ENCODE measurements around the gene SEMA5B.

Gene SEMA5B

DNA sequence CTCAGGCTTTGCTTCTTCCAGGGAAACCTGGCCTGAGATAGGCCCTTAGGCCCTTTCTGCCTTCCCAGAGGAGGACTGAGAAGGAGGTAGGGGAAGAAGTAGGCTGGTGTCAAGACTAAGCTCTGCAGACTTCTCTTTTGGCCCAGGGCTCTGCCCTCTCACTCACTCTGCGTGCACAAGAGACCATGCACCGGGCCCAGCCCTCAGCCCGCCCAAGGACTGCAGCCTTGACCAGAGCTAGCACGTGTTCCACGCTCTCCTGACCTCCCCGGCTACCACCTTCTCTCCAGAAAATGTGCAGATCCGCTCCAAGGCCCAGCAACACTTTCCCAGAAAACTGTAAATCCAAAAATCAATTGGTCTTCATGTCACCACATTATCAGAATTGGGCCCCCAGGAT, 59.8 kb downstream of the SEMA5B start:
- Histone ChIP-seq H3K14ac (ENCODE audit: low read length) (no peak overlapping the region), H2BK12ac (ENCODE audit: low read length) (no peak overlapping the region), H2AFZ (ENCODE audit: low read length) (no peak overlapping the region), H4K8ac (ENCODE audit: low read depth, low read length) (no peak overlapping the region), H3K79me1 (ENCODE audit: low read depth, low read length) (no peaks in the 10 kb centered on the region), H3K4me2 (ENCODE audit: insufficient read depth, low read length, poor library complexity, severe bottlenecking) (no peak overlapping the region), H4K91ac (ENCODE audit: low read depth, low read length, poor library complexity) (no peak overlapping the region), H3K27ac (replicated peaks; ENCODE audit: low read length) (no peak overlapping the region), H2BK15ac (ENCODE audit: low read length) (no peak overlapping the region), H3K9ac (ENCODE audit: low read depth, low read length, poor library complexity) (no peak overlapping the region), H2BK120ac (ENCODE audit: low read depth, low read length) (no peak overlapping the region), H3K4ac (ENCODE audit: low read length) (no peak overlapping the region), H2AK5ac (ENCODE audit: low read depth, low read length) (no peak overlapping the region), H3K18ac (ENCODE audit: low read length) (no peak overlapping the region), H3K4me3 (ENCODE audit: low read length in 2 of 2) (no peak overlapping the region), H3K23ac (ENCODE audit: low read depth, low read length, poor library complexity) (no peak overlapping the region), H2BK5ac (ENCODE audit: low read length) (no peak overlapping the region), H3K36me3 (replicated peaks in 1 of 2; ENCODE audit: control insufficient read depth in 2 of 2, insufficient read depth in 2 of 2, low read length in 2 of 2) (peaks cover 0 to 91% of the 10 kb centered on the region in 2 donors), H3K4me1 (ENCODE audit: control insufficient read depth in 2 of 2, insufficient read depth in 1 of 2, low read depth in 1 of 2, low read length in 2 of 2) (peaks cover 0 to 5% of the 10 kb centered on the region in 2 donors), H3K27me3 (ENCODE audit: control insufficient read depth in 3 of 3, insufficient read depth in 3 of 3, low read depth in 1 of 3, low read length in 3 of 3) (no peaks in the 10 kb centered on the region), H3K9me3 (replicated peaks in 1 of 2; ENCODE audit: control insufficient read depth in 2 of 2, insufficient read depth in 1 of 2, low read depth in 1 of 2, low read length in 2 of 2) (no peaks in the 10 kb centered on the region)
- no peak for DNase-seq (ENCODE audit: low spot score)
- no CpG with 5 or more reads among the region's 7 CpGs for WGBS, 2 donors (ENCODE audit: extremely low coverage in 2 of 2, insufficient read length in 2 of 2, insufficient replicate concordance in 1 of 2)

DNA sequence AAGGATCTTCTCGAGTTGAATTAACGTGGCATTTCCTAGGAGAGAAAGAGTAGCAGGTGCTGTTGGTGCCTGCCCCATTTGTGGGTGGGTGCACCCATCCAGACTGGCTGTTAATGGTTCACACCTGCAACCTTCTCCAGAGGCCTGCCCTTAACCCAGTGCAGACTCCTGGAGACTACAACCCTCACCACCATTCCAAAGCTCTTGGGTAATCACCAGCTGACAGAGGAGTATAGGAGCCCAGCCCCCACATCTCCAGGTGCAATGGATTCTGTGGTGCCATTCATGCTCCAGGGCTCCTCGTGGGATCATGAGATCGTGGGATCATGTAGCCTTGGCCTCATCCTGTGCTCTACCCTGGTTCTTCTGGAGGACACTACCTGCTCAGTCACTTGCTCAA, 60.2 kb downstream of the SEMA5B start:
- no peak overlapping the region for H3K23ac ChIP-seq (ENCODE audit: low read depth, low read length, poor library complexity)
- H3K27ac ChIP-seq (replicated peaks; ENCODE audit: low read length) = no peak overlapping the region
- no peak overlapping the region for H3K18ac ChIP-seq (ENCODE audit: low read length)
- H3K4me3 ChIP-seq (ENCODE audit: low read length in 2 of 2) = no peak overlapping the region
- H3K36me3 ChIP-seq (replicated peaks in 1 of 2; ENCODE audit: control insufficient read depth in 2 of 2, insufficient read depth in 2 of 2, low read length in 2 of 2) = peaks cover 0 to 91% of the 10 kb centered on the region in 2 donors
- H3K79me1 ChIP-seq (ENCODE audit: low read depth, low read length) = no peaks in the 10 kb centered on the region
- H3K4ac ChIP-seq (ENCODE audit: low read length) = no peak overlapping the region
- no peaks in the 10 kb centered on the region for H3K27me3 ChIP-seq (ENCODE audit: control insufficient read depth in 3 of 3, insufficient read depth in 3 of 3, low read depth in 1 of 3, low read length in 3 of 3)
- DNase-seq (ENCODE audit: low spot score) = no peak
- no peak overlapping the region for H4K91ac ChIP-seq (ENCODE audit: low read depth, low read length, poor library complexity)
- H3K4me1 ChIP-seq (ENCODE audit: control insufficient read depth in 2 of 2, insufficient read depth in 1 of 2, low read depth in 1 of 2, low read length in 2 of 2) = peaks cover 0 to 5% of the 10 kb centered on the region in 2 donors
- no peaks in the 10 kb centered on the region for H3K9me3 ChIP-seq (replicated peaks in 1 of 2; ENCODE audit: control insufficient read depth in 2 of 2, insufficient read depth in 1 of 2, low read depth in 1 of 2, low read length in 2 of 2)
- no peak overlapping the region for H2AFZ ChIP-seq (ENCODE audit: low read length)
- no peak overlapping the region for H2BK120ac ChIP-seq (ENCODE audit: low read depth, low read length)
- H3K4me2 ChIP-seq (ENCODE audit: insufficient read depth, low read length, poor library complexity, severe bottlenecking) = no peak overlapping the region
- no peak overlapping the region for H3K9ac ChIP-seq (ENCODE audit: low read depth, low read length, poor library complexity)
- no peak overlapping the region for H4K8ac ChIP-seq (ENCODE audit: low read depth, low read length)
- no CpG with 5 or more reads among the region's 4 CpGs for WGBS, 2 donors (ENCODE audit: extremely low coverage in 2 of 2, insufficient read length in 2 of 2, insufficient replicate concordance in 1 of 2)
- H2BK5ac ChIP-seq (ENCODE audit: low read length) = no peak overlapping the region
- H3K14ac ChIP-seq (ENCODE audit: low read length) = no peak overlapping the region
- no peak overlapping the region for H2BK12ac ChIP-seq (ENCODE audit: low read length)
- no peak overlapping the region for H2AK5ac ChIP-seq (ENCODE audit: low read depth, low read length)
- H2BK15ac ChIP-seq (ENCODE audit: low read length) = no peak overlapping the region

DNA sequence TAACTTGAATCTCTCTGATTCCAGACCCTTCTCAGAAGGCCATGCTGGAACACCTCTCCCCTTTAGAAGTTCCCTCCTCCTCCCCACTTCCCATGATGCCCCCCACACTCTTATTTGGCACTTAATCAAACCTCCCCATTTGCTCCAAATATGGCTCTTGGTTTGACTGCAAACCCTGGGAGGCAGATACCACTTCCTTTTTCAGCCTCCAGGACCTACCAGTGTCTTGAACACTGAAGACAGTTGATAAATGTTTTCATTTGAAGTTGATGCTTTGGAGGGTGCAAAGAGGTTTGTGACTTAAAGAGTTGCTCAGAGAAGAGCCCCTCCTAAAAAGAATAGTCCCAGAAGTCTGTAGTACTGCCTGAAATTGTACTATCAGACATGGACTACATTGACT, 61.5 kb downstream of the SEMA5B start:
- Histone ChIP-seq H2BK120ac (ENCODE audit: low read depth, low read length) (no peak overlapping the region), H2AFZ (ENCODE audit: low read length) (no peak overlapping the region), H3K79me1 (ENCODE audit: low read depth, low read length) (no peaks in the 10 kb centered on the region), H4K91ac (ENCODE audit: low read depth, low read length, poor library complexity) (no peak overlapping the region), H2BK15ac (ENCODE audit: low read length) (no peak overlapping the region), H3K9ac (ENCODE audit: low read depth, low read length, poor library complexity) (no peak overlapping the region), H3K23ac (ENCODE audit: low read depth, low read length, poor library complexity) (no peak overlapping the region), H4K8ac (ENCODE audit: low read depth, low read length) (no peak overlapping the region), H3K27ac (replicated peaks; ENCODE audit: low read length) (no peak overlapping the region), H3K4me1 (ENCODE audit: control insufficient read depth in 2 of 2, insufficient read depth in 1 of 2, low read depth in 1 of 2, low read length in 2 of 2) (peaks cover 0 to 5% of the 10 kb centered on the region in 2 donors), H3K4ac (ENCODE audit: low read length) (no peak overlapping the region), H3K14ac (ENCODE audit: low read length) (no peak overlapping the region), H3K27me3 (ENCODE audit: control insufficient read depth in 3 of 3, insufficient read depth in 3 of 3, low read depth in 1 of 3, low read length in 3 of 3) (no peaks in the 10 kb centered on the region), H3K9me3 (replicated peaks in 1 of 2; ENCODE audit: control insufficient read depth in 2 of 2, insufficient read depth in 1 of 2, low read depth in 1 of 2, low read length in 2 of 2) (no peaks in the 10 kb centered on the region), H3K4me2 (ENCODE audit: insufficient read depth, low read length, poor library complexity, severe bottlenecking) (no peak overlapping the region), H3K18ac (ENCODE audit: low read length) (no peak overlapping the region), H2BK12ac (ENCODE audit: low read length) (no peak overlapping the region), H3K4me3 (ENCODE audit: low read length in 2 of 2) (no peak overlapping the region), H3K36me3 (replicated peaks in 1 of 2; ENCODE audit: control insufficient read depth in 2 of 2, insufficient read depth in 2 of 2, low read length in 2 of 2) (peaks cover 0 to 91% of the 10 kb centered on the region in 2 donors), H2AK5ac (ENCODE audit: low read depth, low read length) (no peak overlapping the region), H2BK5ac (ENCODE audit: low read length) (no peak overlapping the region)
- no peak for DNase-seq (ENCODE audit: low spot score)

DNA sequence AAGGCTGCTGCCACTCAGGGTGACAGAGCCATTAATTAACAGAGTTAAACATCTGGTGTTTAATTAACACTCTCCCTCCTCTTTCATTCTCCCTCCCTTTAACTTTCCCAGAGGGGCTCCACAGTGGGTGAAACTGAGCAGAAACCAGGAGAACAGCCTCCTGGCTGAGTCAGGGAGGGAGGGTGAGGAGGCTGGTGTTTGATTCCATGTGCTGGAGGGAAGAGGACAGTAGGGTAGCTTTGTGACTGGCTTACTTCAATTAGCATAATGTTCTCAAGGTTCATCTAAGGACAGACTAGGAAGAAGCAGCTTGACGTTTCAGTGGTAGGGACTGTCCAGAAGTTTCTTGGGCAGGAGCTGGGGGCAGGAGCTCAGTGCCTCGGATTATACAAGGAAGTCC, 62.8 kb downstream of the SEMA5B start:
- Histone ChIP-seq H3K18ac (ENCODE audit: low read length) (no peak overlapping the region), H3K4me1 (ENCODE audit: control insufficient read depth in 2 of 2, insufficient read depth in 1 of 2, low read depth in 1 of 2, low read length in 2 of 2) (peaks cover 0 to 5% of the 10 kb centered on the region in 2 donors), H3K23ac (ENCODE audit: low read depth, low read length, poor library complexity) (no peak overlapping the region), H2AK5ac (ENCODE audit: low read depth, low read length) (no peak overlapping the region), H2BK15ac (ENCODE audit: low read length) (no peak overlapping the region), H2BK120ac (ENCODE audit: low read depth, low read length) (no peak overlapping the region), H3K27me3 (ENCODE audit: control insufficient read depth in 3 of 3, insufficient read depth in 3 of 3, low read depth in 1 of 3, low read length in 3 of 3) (no peaks in the 10 kb centered on the region), H2BK5ac (ENCODE audit: low read length) (no peak overlapping the region), H4K91ac (ENCODE audit: low read depth, low read length, poor library complexity) (no peak overlapping the region), H3K79me1 (ENCODE audit: low read depth, low read length) (no peaks in the 10 kb centered on the region), H3K14ac (ENCODE audit: low read length) (no peak overlapping the region), H3K4ac (ENCODE audit: low read length) (no peak overlapping the region), H4K8ac (ENCODE audit: low read depth, low read length) (no peak overlapping the region), H3K27ac (replicated peaks; ENCODE audit: low read length) (no peak overlapping the region), H3K9me3 (replicated peaks in 1 of 2; ENCODE audit: control insufficient read depth in 2 of 2, insufficient read depth in 1 of 2, low read depth in 1 of 2, low read length in 2 of 2) (no peaks in the 10 kb centered on the region), H2BK12ac (ENCODE audit: low read length) (no peak overlapping the region), H3K4me2 (ENCODE audit: insufficient read depth, low read length, poor library complexity, severe bottlenecking) (no peak overlapping the region), H3K36me3 (replicated peaks in 1 of 2; ENCODE audit: control insufficient read depth in 2 of 2, insufficient read depth in 2 of 2, low read length in 2 of 2) (peaks cover 0 to 91% of the 10 kb centered on the region in 2 donors), H2AFZ (ENCODE audit: low read length) (no peak overlapping the region), H3K4me3 (ENCODE audit: low read length in 2 of 2) (no peak overlapping the region), H3K9ac (ENCODE audit: low read depth, low read length, poor library complexity) (no peak overlapping the region)
- DNase-seq (ENCODE audit: low spot score) = no peak
- WGBS, 2 donors (ENCODE audit: extremely low coverage in 2 of 2, insufficient read length in 2 of 2, insufficient replicate concordance in 1 of 2) = no CpG with 5 or more reads among the region's 2 CpGs

Measured in neuronal stem cell (in vitro differentiated cells).